ENCODE data around the gene XCL2.
"Not testable (repeated sequence)": the region's sequence is repeated elsewhere in the genome, so short reads cannot be mapped to it uniquely, and the experiment has no call there.

The XCL2 gene

DNA sequence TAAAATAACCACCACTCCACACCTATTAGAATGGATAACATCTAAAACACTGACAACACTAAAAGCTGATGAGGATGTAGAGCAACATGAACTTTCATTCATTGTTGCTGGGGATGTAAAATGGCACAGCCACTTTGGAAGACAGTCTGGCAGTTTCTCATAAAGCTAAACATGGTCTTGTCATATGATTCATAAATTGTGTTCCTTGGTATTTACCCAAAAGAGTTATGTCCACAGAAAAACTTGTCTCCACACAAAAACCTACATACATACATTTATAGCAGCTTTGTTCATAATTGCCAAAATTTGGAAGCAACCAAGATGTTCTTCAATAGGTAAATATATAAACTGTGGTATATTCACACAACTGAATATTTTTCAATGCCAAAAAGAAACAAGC lies 16.6 kb upstream of the XCL2 start:
- DNase-seq (ENCODE audit: low read depth, low spot score) = no peak

DNA sequence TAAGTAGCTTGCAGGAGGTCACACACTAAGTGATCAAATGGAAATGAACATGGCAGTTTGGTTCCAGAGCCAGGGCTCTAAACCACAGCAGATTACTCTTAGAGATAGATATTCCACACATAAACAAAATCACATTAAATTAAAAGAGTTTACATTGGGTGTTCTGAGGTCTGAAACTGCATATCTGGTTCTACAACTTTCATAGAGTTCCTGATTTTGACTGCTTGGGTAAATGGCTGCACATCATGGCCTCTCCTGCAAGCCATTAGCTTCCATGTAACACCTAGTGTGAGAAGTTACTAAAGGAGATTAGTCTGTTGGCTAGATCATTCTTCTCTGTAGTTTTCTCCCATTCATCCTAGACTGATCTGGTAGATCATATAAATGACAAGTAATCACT lies 12.8 kb upstream of the XCL2 start:
- DNase-seq (ENCODE audit: low read depth, low spot score) = no peak

DNA sequence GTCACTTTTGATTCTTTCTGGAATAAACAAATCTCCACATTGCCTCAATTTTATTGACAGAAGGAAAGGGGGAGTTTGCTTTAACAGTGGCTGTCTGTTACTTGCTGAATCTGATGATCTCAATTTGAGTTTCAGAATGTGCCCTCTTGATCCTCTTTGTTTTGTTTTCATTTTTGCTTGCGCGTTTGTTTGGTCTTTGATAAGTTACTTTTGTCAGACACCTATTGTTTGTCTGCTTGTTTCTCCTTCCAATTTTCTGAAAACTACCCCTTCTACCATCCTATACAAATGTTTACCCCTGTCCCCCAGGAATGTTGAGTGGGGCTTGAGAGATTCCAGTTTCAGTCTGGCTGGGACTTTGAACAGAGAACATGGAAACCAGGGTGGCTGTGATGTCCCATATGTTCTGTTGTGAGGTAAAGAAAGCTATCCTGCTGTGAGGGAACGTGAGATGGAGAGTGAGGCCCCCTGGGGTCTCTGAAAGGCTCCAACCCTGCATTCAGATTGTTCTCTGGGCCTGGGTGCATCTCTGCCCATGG lies 11.8 kb upstream of the XCL2 start:
- DNase-seq (ENCODE audit: low read depth, low spot score) = no peak

DNA sequence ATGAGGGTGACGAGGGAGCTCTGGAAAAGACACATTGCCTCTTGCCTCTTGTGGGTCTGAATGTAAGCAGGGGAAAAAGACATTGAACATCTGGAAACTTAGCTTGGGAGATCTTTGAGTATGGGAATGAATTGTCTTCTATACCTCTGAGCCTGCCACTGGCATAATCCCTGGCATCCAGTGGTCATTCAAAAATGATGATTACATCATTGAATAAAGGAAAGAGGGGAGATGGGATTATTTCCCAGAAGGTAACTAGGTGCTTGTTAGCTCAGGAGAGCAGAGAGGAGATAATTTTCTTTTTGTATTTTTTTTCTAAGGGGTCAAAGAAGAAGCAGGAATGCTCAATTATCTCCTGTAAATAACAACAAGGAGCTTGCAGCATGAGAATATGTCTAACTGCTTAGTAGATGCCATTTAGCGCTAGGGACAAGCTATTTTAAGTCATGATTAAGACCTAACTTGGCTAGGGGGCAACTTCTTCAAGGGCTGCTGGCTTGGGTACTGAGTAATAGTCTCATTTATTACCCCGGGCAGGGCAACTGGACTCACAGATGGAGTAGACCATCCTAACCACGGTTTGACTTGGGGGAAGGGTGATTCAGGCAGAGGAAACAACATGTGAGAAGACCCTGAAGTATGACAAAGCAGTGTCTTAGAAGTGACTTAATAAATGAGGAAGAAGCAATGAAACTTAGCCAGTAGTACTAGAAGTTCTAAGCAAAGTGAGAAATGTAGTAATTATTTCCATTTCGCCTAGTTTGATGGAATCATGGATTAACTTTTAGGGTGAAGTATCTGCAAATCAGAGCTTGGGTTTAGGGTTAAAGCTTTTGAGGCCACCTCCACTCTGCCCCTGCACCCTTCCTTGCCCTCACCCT lies 11.0 kb upstream of the XCL2 start:
- DNase-seq (ENCODE audit: low read depth, low spot score) = no peak

DNA sequence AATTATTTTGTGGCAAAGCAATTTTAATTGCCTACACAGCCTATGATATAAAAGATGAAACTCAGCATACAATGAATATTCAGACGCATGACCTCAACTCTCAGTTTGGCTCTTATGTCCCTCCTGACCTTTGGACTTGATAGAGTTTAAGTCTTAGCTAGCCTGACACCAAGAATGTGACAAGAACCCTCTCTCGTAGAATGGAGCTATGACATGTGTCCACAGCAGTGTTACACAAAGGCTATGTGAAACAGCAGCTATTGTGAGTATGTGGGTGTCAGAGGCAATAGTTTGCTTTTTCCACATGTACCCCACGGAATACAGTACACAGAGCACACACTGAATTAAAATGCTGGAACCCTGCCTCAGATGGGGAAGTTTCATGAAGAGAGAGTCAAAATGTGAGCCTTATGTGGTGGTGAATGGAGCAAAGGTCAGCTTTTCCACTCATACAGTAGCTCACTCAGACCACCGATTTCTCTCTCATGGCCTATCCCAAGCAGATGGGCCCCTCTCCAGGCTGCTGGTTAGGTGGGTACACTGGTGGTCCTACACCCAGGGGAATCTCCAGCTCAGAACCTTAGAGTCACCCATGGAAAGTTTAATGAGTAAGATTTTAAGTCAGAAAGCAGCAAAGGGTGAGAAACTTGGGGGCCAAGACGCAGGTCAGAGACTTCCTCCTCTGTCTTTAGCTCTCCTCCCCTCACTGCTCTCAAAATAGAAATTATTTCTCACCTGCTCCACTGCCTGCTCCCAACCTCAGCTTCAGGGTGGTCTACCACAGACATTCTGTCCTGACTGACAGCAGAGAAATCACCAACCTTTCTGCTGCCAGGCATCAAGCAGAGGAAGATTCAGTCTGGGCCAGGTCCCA lies 10.1 kb upstream of the XCL2 start:
- no peak for DNase-seq (ENCODE audit: low read depth, low spot score)

DNA sequence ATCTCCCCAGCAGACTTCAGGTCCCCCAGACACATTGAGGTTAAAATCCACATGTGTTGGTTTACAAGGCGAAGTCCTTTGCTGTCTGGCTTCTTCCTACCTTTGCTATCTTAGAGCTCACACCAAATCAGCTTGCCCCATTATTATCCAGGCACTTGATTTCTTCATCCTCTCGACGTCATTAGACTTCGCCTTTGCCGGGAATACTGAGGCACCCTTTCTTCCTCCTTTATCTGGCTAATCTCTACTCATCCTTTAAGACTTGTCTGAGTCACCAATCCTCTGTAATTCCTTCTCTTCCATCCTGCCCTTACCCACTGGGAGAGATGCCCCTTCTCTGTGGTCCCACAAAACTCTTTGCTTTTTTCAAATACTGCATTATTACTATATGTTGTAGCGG lies 9.2 kb upstream of the XCL2 start:
- no peak for DNase-seq (ENCODE audit: low read depth, low spot score)

DNA sequence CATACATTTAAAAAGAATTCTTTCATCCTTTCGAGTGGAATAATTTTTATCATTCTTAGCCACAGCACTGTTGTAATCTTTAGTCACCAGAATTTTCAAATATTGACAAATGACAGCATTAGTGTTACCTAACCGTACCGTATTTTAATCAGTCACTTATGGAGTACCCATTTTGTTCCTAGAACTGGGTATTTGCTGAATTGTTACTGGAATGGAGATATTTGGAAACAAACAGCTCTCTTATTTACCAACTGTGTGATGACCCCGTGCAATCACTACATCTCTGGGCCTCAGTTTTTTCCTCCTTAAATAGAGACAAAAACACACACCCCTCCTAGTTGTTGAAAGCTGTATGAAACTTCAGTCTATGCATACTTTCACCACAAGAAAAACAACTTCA lies 7.9 kb upstream of the XCL2 start:
- no peak for DNase-seq (ENCODE audit: low read depth, low spot score)

DNA sequence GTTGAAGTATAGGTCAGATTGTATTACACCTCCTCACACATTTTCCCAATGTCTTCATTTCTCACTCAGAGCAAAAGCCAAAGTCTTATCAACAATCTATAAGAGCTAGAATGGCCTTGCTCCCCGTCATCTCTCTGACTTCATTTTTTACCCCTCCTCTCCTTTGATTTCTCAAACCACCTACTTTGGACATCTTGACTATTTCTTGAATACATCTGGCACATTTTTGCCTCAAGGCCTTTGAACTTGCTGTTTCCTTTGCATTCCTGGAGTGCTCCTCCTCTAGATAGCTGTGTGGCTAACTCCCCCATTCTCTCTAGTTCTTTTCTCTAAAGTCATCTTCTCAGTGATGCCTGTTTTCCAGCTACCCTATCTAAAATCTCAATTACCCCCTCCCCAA lies 7.2 kb upstream of the XCL2 start:
- no peak for DNase-seq (ENCODE audit: low read depth, low spot score)

DNA sequence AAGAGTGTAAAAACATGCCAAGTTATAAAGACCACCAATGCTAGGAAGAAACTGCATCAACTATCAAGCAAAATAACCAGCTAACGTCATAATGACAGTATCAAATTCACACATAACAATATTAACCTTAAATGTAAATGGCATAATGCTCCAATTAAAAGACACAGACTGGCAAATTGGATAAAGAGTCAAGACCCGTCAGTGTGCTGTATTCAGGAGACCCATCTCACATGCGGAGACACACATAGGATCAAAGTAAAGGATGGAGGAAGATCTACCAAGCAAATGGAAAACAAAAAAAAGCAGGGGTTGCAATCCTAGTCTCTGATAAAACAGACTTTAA lies 2.7 kb upstream of the XCL2 start:
- not testable (repeated sequence) for DNase-seq (ENCODE audit: low read depth, low spot score)

DNA sequence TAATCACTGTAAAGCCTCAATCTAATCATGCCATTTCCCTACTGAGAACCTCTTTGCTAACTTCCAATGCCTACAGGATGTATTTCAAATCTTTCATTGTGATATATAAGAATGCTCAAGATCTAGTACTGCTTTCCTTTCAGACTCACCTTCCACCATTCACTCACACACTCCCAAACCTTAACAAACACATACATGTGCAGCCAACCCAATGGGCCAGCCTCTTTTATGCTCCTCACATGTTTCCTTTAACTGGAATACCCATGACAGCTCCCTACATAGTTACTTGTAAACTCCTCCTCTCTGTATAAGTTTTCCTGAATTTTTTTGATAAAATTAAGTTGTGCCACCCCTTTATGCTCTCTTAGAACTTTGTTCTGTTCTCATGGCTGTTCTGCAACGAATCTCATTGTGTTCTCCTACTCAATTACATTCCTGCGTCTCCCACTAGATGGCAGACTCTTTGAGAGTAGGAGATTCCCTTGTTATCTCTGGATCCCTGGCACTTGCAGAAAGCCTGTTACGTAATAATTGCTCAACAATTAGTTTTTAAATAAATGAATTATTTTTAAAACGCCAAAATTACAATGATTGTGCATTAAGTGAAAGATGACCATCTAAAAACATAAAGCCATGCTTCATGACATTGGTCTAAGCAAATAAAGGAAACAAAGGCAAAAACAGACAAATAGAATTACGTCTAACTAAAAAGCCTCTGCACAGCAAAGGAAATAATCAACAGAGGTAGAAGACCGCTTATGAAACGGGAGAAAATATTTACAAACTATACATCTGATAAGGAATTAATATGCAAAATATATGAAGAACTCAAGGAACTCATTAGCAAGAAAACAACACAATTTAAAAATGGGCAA lies 2.1 kb upstream of the XCL2 start:
- not testable (repeated sequence) for DNase-seq (ENCODE audit: low read depth, low spot score)

DNA sequence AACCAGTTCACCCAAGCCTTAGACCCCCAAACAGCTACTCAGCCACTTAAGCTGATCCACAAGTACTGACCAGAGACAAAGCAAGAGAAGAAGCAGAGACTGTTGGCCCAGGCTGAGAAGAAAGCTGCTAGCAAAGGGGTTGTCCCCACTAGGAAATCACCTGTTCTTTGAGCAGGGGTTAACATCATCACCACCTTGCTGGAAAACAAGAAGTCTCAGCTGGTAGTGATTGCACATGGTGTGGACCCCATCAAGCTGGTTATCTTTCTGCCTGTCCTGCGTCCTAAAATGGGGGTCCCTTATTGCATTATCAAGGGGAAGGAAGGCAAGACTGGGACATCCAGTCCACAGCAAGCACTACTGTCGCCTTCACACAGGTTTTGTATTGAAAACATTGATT lies 819 bp downstream of the XCL2 start:
- DNase-seq (ENCODE audit: low read depth, low spot score) = not testable (repeated sequence)

DNA sequence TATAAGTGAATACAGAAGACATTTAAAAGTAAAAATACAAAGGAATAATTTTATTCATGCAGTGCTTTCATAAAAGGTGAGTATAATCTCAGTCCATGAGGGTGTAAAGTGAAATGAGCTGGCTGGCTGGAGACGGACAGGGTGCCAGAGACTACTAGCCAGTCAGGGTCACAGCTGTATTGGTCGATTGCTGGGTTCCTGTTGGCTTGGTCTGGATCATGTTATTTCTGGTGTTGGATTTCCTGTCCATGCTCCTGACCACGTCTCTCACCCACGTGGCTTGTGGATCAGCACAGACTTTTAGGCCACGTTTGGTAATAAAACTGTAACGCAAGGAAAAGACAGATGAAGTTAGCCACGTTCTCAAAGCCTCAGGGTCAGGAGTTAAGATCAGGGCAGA lies 3.0 kb downstream of the XCL2 start:
- DNase-seq (ENCODE audit: low read depth, low spot score) = not testable (repeated sequence)

DNA sequence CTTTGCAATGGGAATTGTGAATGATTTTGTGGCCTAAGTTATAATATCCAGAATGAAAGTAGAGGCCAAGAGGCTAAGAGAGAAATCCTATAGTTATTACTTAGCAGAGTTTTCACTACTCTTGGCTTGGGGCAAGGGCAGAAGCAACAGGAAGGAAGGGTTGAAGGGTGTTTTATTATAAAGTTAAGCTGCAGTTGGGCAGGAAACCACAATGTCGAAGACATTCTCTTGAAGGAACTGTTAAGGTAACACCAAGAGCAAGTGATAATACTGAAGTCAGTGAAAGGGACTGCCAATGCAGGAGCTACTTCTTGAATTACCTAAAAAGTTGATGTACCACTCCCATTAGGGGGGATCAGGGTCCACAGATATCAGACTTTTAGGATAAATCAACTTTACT lies 8.3 kb downstream of the XCL2 start:
- no peak for DNase-seq (ENCODE audit: low read depth, low spot score)

DNA sequence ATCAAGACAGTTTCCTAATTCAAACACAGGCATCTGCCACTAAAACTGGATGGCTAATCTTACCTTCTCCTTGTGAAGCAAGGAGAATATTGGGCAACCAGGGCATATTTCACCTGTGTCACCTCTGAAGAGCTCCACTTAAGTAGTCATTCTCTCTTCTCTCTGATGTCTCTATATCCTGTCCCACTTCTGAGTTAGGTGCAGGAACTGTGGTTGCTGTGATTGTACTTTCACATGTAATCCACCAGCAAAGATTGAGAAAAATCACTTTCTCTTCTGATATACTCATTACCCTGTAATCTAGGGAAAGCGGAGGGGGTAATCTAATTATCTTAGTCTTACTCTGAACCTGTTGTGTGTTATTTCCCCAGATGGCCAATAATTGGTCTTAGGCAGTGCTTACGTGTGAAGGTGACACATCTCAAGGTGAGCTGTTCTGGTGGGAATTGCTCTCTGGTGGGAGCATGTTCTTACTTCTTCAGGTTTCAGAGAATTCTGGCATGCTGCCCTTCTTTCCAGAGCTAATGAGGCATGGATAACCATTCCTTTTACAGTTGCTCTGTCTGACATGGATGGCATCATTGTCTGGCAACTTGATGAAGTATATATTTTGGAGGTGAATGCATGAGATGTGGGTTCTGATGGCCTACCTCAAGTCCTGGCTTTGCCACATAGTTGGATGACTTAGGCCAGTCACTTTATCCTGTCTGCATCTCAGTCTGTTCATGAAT lies 12.0 kb downstream of the XCL2 start:
- no peak for DNase-seq (ENCODE audit: low read depth, low spot score)

DNA sequence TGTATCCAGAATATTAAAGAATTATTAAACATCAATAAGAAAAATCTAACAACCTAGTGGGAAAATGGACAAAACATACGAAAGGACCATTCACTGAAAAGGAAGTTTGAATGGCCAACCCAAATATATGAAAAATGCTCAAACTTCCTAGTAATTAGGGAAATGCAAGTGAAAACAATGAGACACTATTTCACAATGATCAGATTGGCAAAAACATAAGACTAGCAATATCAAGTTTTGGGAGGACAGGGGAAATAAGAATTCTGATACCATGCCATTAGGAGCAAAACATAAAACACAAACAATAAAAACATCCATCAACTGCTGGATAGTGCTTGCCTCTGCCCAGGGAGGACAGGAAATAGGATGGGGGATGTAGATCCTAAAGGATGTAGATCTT lies 14.3 kb downstream of the XCL2 start:
- DNase-seq (ENCODE audit: low read depth, low spot score) = no peak

DNA sequence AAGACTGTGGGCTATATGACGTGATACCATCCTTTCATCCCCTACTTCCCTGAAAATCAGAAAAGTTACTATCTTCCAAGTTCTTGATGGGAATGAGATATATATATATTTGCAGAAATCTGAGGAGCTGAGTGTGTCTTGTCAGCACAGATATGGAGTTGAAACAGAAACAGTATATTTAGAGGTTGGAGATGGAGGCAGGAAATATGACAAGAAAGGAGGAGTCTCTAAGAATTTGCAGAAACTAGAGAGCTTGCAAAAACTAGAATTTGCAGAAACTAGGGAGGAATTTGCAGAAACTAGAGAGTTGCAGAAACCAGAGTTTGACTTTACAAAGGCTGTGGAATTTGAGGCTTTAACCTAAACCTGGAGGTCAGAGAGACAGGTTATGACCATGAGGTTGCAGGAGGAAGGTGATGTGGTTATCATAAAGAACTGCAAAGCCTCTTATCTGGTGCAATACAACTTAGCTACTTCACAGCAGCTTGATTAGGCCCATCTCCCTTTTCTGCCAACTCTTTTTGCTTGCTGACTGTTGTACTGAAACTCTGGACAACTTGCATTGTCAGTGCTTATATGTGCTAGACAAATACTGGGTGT lies 22.3 kb downstream of the XCL2 start:
- no peak for DNase-seq (ENCODE audit: low read depth, low spot score)

DNA sequence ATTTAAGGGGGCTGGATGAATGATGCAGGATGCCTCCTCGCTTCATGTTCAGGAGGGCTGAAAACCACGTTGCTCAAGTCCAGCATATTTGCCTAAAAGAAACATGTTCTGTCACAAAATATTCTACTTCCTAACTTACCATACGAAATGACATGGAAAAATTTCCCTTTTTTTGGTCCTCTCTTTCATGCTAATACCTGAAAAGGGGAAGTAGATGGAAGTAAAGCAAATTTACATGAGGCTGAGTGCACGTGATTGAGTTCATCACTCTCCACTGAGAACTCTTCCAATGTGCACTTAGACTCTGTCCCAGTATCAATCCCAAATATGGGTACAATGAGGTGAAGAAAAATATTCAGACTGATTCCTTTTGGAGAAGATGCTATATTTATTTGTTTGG lies 23.0 kb downstream of the XCL2 start:
- DNase-seq (ENCODE audit: low read depth, low spot score) = no peak

DNA sequence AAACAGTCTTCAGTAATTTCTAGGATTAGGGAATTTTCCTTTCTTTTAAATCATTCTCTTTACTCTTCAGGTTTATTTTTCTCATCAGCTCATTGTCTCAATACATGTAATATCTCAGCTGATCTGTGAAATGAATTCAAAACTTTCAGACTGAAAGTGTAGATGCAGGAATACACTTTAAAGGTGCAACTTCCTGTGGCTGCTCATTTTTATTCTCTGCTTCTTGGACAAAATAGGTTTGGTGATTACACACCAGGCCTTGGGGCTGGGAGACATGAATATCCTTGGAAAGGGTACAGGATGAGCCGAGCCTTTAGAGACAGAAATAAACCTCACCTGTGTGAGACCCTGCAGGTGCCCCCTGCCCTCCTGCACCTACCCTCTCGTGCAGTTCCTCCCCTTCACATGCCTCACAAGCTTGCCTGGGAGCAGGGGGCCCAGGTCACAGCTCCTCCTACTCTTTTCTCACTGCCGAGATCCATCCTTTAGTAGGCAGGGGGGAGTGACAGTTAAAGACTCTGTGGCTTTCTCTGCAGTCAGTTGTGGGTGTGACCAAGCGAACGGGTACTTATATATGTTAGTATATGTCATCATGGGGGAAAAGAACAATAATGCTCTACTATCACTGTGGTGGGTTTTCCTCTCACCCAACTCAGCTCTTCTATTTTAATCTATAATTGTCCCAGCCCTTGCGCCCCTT lies 23.6 kb downstream of the XCL2 start:
- DNase-seq (ENCODE audit: low read depth, low spot score) = no peak

DNA sequence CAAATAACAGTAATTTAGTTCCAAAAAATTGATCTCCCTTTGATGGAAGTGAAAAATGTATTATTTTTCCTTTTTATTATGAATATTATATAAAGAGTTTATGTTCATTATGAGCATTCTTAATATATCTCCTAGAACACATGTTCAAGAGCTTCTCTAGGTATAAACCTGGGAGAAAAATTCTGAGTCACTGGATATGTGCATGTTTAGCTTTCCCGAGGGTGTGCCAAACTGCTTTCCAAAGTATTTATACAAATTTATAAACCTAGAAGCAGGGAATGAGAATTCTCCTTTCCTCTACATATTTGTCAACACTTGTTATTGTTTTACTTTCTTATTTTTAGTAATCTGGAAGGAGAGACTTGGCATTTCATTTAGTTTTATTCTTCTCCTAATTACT lies 25.0 kb downstream of the XCL2 start:
- no peak for DNase-seq (ENCODE audit: low read depth, low spot score)

DNA sequence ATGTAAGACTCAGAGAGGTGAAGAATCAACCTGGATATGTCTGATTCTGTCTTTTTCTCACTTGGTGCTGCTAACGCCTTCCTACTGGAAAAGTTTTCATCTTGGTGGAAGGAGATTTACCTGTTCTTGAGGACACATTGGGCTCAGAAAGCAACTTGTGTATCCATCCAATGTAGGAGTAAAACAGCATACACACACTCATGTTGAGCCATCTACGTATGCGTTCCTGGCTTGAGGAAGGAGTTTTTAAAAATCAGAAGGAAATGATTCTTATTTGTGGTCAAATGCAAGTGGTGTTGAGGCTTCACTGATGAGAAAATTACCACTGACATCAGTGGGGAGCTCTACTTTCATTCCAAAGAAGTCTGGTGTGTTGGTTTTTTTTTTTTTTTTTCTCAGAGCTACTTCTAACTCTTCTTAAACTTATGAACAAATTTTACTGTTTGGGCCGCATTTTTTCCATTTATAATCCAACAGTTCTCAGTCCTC lies 25.6 kb downstream of the XCL2 start:
- no peak for DNase-seq (ENCODE audit: low read depth, low spot score)
